Natural killer cell (primary cell): Measurements from ENCODE around the gene NUCKS1. TPM values are rescaled to one million over a fixed set of nuclear protein-coding genes. Genes with fewer than 3 reads are reported as not detected.

Source experiments
- ATAC-seq, 3 donors: fragments of 150-1000 bp in 2 of 3; fragments of 200-7000 bp in 1 of 3; cut with Tn5 transposase; 1 replicate in 1 of 3; 2 replicates in 2 of 3; pipeline ENCODE4 v1.10.0; 2021; ENCODE audit warnings: mild to moderate bottlenecking in 2 of 3, moderate library complexity in 2 of 3
- DNase-seq, 2 donors: peaks; one replicate each; pipeline versions ENCODE4 v3.0.0 to v3.0.0-alpha.2; 2013 to 2021; ENCODE audit warnings: mixed read lengths in 1 of 2
- H3K27ac ChIP-seq: one replicate; pipeline ENCODE4 v1.5.1; 2013; ENCODE audit warnings: mild to moderate bottlenecking, low read length
- H3K27me3 ChIP-seq: one replicate; pipeline ENCODE4 v1.6.1; 2013; ENCODE audit warnings: low read length; ENCODE audit not compliant: control insufficient read depth, insufficient read depth
- H3K36me3 ChIP-seq: one replicate; pipeline ENCODE4 v1.6.1; 2013; ENCODE audit warnings: low read length; ENCODE audit not compliant: control insufficient read depth, insufficient read depth
- H3K4me1 ChIP-seq: one replicate; pipeline ENCODE4 v1.6.1; 2013; ENCODE audit warnings: low read length; ENCODE audit not compliant: control insufficient read depth, insufficient read depth
- H3K4me3 ChIP-seq: one replicate; pipeline ENCODE4 v1.5.1; 2013; ENCODE audit warnings: low read length
- H3K9me3 ChIP-seq: one replicate; pipeline ENCODE4 v1.6.1; 2013; ENCODE audit warnings: low read length; ENCODE audit not compliant: control insufficient read depth, insufficient read depth
- H3K27ac Mint-ChIP-seq, 2 donors: one replicate each; pipeline ENCODE4 v1.8.0; 2022; ENCODE audit warnings: mild to moderate bottlenecking in 2 of 2, mixed read lengths in 2 of 2, moderate library complexity in 1 of 2
- H3K27me3 Mint-ChIP-seq, 2 donors: one replicate each; pipeline ENCODE4 v1.8.0; 2022; ENCODE audit warnings: low read depth in 2 of 2, mixed read lengths in 2 of 2
- H3K36me3 Mint-ChIP-seq: one replicate; pipeline ENCODE4 v1.8.0; 2022; ENCODE audit warnings: mixed read lengths
- H3K4me1 Mint-ChIP-seq, 2 donors: one replicate each; pipeline ENCODE4 v1.8.0; 2022; ENCODE audit warnings: mixed read lengths in 2 of 2
- H3K4me3 Mint-ChIP-seq: one replicate; pipeline ENCODE4 v1.8.0; 2022; ENCODE audit warnings: mild to moderate bottlenecking, moderate library complexity, mixed read lengths
- H3K9me3 Mint-ChIP-seq, 2 donors: one replicate each; pipeline ENCODE4 v1.8.0; 2022; ENCODE audit warnings: mixed read lengths in 2 of 2
- CTCF ChIP-seq: fragments of 200-600 bp; IDR thresholded peaks from one replicate; pipeline ENCODE4 v1.8.0; 2022; ENCODE audit warnings: antibody characterized with exemption
- WGBS: methylation state at CpG from one replicate; pipeline ENCODE4 v1.1.7; 2013; ENCODE audit warnings: missing lambda C conversion rate; ENCODE audit not compliant: insufficient coverage; 5-methylcytosine and 5-hydroxymethylcytosine counted together
- intact Hi-C: fragments of 100-400 bp; cut with micrococcal nuclease; formaldehyde crosslinking; loops from one replicate; pipeline ENCODE4 v1.14.2; 2022
- total RNA-seq, 4 donors: library from RNA; stranded (reverse); fragments of 120-200 nt in 1 of 4; gene quantifications; one replicate each; pipeline versions ENCODE4 v1.2.3 to v1.2.4, GENCODE V29; 2013 to 2022

NUCKS1 gene
- total RNA-seq, 3 donors from 2014 or later (not counting 1 experiment from before 2014, with no cell fraction given) = 89.2 to 113 (median 103) TPM

GRCh38 chr1:205739348-205740160, 10.4 kb downstream of the NUCKS1 start:
- H3K27me3 ChIP-seq = no peaks in the 10 kb centered on the region
- no peak for TF ChIP-seq CTCF
- Mint-ChIP-seq H3K27ac (peak overlapping the region; percentile 8 to 62), H3K4me1 (peaks cover 38 to 39% of the 10 kb centered on the region in 2 donors), H3K27me3 (no peaks in the 10 kb centered on the region), H3K4me3 (no peak overlapping the region), H3K9me3 (no peaks in the 10 kb centered on the region), H3K36me3 (no peaks in the 10 kb centered on the region)
- H3K4me3 ChIP-seq = no peak overlapping the region
- intact Hi-C loops = loop anchor here (5.0 kb wide), 1 partner anchor 33 kb away; no protein-coding TSS in a partner anchor
- H3K27ac ChIP-seq = no peak overlapping the region
- DNase-seq (no peak), ATAC-seq (no peak)
- 82% methylated on average over 5 of the region's 5 CpGs for WGBS
- H3K36me3 ChIP-seq = peaks cover 2% of the 10 kb centered on the region
- H3K4me1 ChIP-seq = no peaks in the 10 kb centered on the region
- no peaks in the 10 kb centered on the region for H3K9me3 ChIP-seq

- Histone ChIP-seq H3K27ac (no peak overlapping the region), H3K27me3 (no peaks in the 10 kb centered on the region), H3K4me3 (no peak overlapping the region), H3K4me1 (no peaks in the 10 kb centered on the region), H3K36me3 (peaks cover 3% of the 10 kb centered on the region), H3K9me3 (no peaks in the 10 kb centered on the region)
- no peak for TF ChIP-seq CTCF
- intact Hi-C loops = loop anchor here (5.0 kb wide), 1 partner anchor 37 kb away; no protein-coding TSS in a partner anchor
- Mint-ChIP-seq H3K27me3 (no peaks in the 10 kb centered on the region), H3K4me1 (peaks cover 38 to 49% of the 10 kb centered on the region in 2 donors), H3K4me3 (no peak overlapping the region), H3K36me3 (no peaks in the 10 kb centered on the region), H3K27ac (peak overlapping the region in 1 of 2 donors; percentile 54), H3K9me3 (no peaks in the 10 kb centered on the region)
- no peak for ATAC-seq
- 78% methylated on average over 1 of the region's 1 CpG for WGBS
- no peak for DNase-seq
Observed at GRCh38 chr1:205735218-205735617, 14.8 kb downstream of the NUCKS1 start.

GRCh38 chr1:205733438-205734175, 16.4 kb downstream of the NUCKS1 start:
- TF ChIP-seq CTCF = no peak
- Histone ChIP-seq H3K4me1 (no peaks in the 10 kb centered on the region), H3K4me3 (no peak overlapping the region), H3K27me3 (no peaks in the 10 kb centered on the region), H3K9me3 (no peaks in the 10 kb centered on the region), H3K27ac (no peak overlapping the region), H3K36me3 (peaks cover 5% of the 10 kb centered on the region)
- no peaks in the 10 kb centered on the region for H3K36me3 Mint-ChIP-seq
- ATAC-seq (no peak), DNase-seq (no peak)
- 85% methylated on average over 2 of the region's 2 CpGs for WGBS
- no peaks in the 10 kb centered on the region for H3K9me3 Mint-ChIP-seq
- H3K27me3 Mint-ChIP-seq = no peaks in the 10 kb centered on the region
- no peak overlapping the region for H3K4me3 Mint-ChIP-seq
- H3K4me1 Mint-ChIP-seq = peaks cover 31 to 41% of the 10 kb centered on the region in 2 donors
- H3K27ac Mint-ChIP-seq = peak overlapping the region; percentile 44 to 64
- intact Hi-C loops = no loop called here
